ENCODE results near the gene NAALADL2.

The NAALADL2 gene

DNA sequence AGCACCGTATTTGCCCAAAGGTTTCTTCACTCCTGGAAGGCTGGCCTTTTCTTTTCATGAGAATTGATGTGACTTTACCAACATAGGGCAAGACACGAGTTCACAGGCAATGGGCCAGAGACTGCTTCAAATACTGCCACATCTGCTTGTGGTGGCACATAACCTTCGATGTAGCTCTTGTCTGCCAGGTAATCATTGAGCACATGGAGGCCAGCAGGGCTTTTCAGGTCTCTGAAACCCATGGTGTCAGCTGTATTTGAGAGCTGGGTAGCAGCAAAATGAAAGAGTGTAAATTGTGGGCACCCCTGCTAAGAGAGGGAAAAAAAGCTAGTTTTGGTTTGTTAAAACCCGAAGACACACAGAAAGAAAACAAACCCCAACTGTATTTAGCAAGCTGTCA, 200.7 kb downstream of the NAALADL2 start:
- H2AFZ ChIP-seq (ENCODE audit: low read depth): peak overlapping the region; percentile 47
- H3K4me1 ChIP-seq (ENCODE audit: low read depth, poor library complexity, severe bottlenecking): peaks cover 51% of the 10 kb centered on the region
- H3K36me3 ChIP-seq (ENCODE audit: insufficient read depth): no peaks in the 10 kb centered on the region
- TF ChIP-seq, protein P1, sequence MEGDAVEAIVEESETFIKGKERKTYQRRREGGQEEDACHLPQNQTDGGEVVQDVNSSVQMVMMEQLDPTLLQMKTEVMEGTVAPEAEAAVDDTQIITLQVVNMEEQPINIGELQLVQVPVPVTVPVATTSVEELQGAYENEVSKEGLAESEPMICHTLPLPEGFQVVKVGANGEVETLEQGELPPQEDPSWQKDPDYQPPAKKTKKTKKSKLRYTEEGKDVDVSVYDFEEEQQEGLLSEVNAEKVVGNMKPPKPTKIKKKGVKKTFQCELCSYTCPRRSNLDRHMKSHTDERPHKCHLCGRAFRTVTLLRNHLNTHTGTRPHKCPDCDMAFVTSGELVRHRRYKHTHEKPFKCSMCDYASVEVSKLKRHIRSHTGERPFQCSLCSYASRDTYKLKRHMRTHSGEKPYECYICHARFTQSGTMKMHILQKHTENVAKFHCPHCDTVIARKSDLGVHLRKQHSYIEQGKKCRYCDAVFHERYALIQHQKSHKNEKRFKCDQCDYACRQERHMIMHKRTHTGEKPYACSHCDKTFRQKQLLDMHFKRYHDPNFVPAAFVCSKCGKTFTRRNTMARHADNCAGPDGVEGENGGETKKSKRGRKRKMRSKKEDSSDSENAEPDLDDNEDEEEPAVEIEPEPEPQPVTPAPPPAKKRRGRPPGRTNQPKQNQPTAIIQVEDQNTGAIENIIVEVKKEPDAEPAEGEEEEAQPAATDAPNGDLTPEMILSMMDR (conservative IDR thresholded peaks at IDR 0.05; ENCODE audit: low read depth, low read length): no peak
- peak overlapping the region; percentile 86 for H3K27ac ChIP-seq
- peak overlapping the region; percentile 44 for H3K4me3 ChIP-seq (IDR thresholded peaks at IDR 0.05; ENCODE audit: insufficient read depth, low read depth, low read length)
- H3K4me2 ChIP-seq: peak overlapping the region; percentile 62
- H3K27me3 ChIP-seq (ENCODE audit: insufficient read depth, low read depth): no peaks in the 10 kb centered on the region
- H3K79me2 ChIP-seq (ENCODE audit: insufficient read depth, low read depth): no peaks in the 10 kb centered on the region
- H3K9ac ChIP-seq: peak overlapping the region; percentile 56; the same call in 1 of the 2 replicates
- H4K20me1 ChIP-seq (ENCODE audit: insufficient read depth): no peaks in the 10 kb centered on the region

DNA sequence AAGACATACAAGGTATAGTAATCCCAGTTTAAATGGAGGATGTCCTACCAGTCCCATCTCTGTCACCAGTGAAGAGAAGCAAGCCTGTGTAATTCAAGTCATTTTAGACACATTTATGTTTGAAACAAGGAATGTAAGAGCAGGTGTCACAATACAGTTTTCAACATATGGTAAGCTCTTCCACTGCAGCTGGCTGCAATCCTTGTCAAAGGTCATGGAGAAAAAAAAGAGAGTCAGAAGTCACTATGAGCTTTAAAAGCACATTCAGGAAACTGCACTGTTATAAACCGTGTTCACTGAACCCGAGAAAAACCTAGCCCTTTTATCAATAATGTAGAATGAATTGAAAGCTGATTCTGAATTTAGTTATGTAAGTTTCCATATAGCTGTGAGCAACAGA, 206.4 kb downstream of the NAALADL2 start:
- Histone ChIP-seq H3K4me3 (IDR thresholded peaks at IDR 0.05; ENCODE audit: insufficient read depth, low read depth, low read length) (no peak overlapping the region), H3K79me2 (ENCODE audit: insufficient read depth, low read depth) (no peaks in the 10 kb centered on the region), H2AFZ (ENCODE audit: low read depth) (no peak overlapping the region), H3K9ac (no peak overlapping the region), H3K27me3 (ENCODE audit: insufficient read depth, low read depth) (no peaks in the 10 kb centered on the region), H4K20me1 (ENCODE audit: insufficient read depth) (no peaks in the 10 kb centered on the region), H3K36me3 (ENCODE audit: insufficient read depth) (no peaks in the 10 kb centered on the region), H3K27ac (no peak overlapping the region), H3K4me2 (no peak overlapping the region), H3K4me1 (ENCODE audit: low read depth, poor library complexity, severe bottlenecking) (peaks cover 28% of the 10 kb centered on the region)
- TF ChIP-seq, protein P1 (conservative IDR thresholded peaks at IDR 0.05; ENCODE audit: low read depth, low read length): no peak

DNA sequence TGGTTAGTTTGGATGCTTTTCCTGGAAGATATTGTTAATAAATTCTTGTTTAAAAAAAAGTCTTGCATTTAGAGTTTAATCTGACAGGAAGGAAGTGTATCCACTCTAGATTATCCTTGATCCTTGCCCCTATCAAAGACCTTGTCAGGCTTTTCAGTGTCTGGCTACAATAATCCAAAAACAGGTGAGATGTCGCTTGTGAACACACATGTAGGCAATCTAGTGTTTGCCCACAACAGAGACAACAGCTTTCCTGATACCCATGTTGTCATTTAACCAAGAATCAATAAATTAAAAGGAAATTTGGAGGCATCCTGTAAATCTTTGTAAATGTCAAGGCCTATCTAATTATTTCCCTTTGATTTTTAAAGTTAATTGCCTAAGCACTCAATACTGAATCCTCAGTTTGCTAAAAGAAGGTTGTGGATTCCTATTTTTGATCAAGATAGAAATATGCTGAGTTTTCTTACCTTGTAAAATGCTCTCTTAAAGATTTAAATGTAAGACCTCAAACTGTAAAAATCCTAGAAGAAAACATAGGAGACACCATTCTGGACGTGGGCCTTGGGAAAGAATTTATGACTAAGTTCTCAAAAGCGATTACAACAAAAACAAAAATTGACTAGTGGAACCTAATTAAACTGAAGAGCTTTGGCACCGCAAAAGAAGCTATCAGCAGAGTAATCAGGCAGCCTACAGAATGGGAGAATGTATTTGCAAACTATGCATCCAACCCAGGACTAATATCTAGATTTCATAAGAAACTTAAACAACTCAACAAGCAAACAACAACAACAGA, 207.7 kb downstream of the NAALADL2 start:
- Histone ChIP-seq H3K36me3 (ENCODE audit: insufficient read depth) (no peaks in the 10 kb centered on the region), H3K4me3 (IDR thresholded peaks at IDR 0.05; ENCODE audit: insufficient read depth, low read depth, low read length) (no peak overlapping the region), H2AFZ (ENCODE audit: low read depth) (no peak overlapping the region), H3K79me2 (ENCODE audit: insufficient read depth, low read depth) (no peaks in the 10 kb centered on the region), H3K4me2 (no peak overlapping the region), H3K27me3 (ENCODE audit: insufficient read depth, low read depth) (no peaks in the 10 kb centered on the region), H4K20me1 (ENCODE audit: insufficient read depth) (no peaks in the 10 kb centered on the region), H3K4me1 (ENCODE audit: low read depth, poor library complexity, severe bottlenecking) (peaks cover 14% of the 10 kb centered on the region), H3K9ac (no peak overlapping the region), H3K27ac (no peak overlapping the region)
- TF ChIP-seq, protein P1 (conservative IDR thresholded peaks at IDR 0.05; ENCODE audit: low read depth, low read length): no peak

DNA sequence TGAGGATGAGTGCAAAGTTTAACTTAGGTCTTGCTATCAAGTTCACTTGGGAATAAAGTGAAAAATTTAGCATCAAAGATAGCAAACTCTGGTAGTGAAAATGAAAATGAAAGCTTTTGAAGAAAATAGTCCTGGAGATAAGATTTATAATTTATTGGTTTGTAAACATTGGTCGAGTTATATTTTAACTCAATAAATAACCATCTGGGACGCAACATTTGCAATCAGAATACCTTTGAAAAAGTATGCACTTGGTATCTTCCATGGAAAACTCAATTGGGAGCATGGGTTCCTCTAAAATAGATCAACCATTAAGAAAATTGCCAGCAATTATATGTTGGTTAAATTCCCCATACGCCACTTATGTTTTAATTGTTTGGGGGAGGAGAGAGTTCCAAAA, 209.5 kb downstream of the NAALADL2 start:
- no peaks in the 10 kb centered on the region for H4K20me1 ChIP-seq (ENCODE audit: insufficient read depth)
- H3K4me3 ChIP-seq (IDR thresholded peaks at IDR 0.05; ENCODE audit: insufficient read depth, low read depth, low read length): no peak overlapping the region
- TF ChIP-seq, protein P1 (conservative IDR thresholded peaks at IDR 0.05; ENCODE audit: low read depth, low read length): no peak
- no peak overlapping the region for H2AFZ ChIP-seq (ENCODE audit: low read depth)
- H3K27me3 ChIP-seq (ENCODE audit: insufficient read depth, low read depth): no peaks in the 10 kb centered on the region
- no peaks in the 10 kb centered on the region for H3K79me2 ChIP-seq (ENCODE audit: insufficient read depth, low read depth)
- no peak overlapping the region for H3K4me2 ChIP-seq
- H3K9ac ChIP-seq: no peak overlapping the region
- no peak overlapping the region for H3K27ac ChIP-seq
- no peaks in the 10 kb centered on the region for H3K36me3 ChIP-seq (ENCODE audit: insufficient read depth)
- no peaks in the 10 kb centered on the region for H3K4me1 ChIP-seq (ENCODE audit: low read depth, poor library complexity, severe bottlenecking)
